ENCODE results near the gene PMEL. TPM values are rescaled to one million over a fixed set of nuclear protein-coding genes. Genes with fewer than 3 reads are reported as not detected.

The PMEL gene
- total and polyA plus RNA-seq, 9 of the 15 experiments (the other 6 are each of a cell fraction or from before 2014, with no cell fraction given), result 0.36 to 2.0 (median 0.98) TPM

DNA sequence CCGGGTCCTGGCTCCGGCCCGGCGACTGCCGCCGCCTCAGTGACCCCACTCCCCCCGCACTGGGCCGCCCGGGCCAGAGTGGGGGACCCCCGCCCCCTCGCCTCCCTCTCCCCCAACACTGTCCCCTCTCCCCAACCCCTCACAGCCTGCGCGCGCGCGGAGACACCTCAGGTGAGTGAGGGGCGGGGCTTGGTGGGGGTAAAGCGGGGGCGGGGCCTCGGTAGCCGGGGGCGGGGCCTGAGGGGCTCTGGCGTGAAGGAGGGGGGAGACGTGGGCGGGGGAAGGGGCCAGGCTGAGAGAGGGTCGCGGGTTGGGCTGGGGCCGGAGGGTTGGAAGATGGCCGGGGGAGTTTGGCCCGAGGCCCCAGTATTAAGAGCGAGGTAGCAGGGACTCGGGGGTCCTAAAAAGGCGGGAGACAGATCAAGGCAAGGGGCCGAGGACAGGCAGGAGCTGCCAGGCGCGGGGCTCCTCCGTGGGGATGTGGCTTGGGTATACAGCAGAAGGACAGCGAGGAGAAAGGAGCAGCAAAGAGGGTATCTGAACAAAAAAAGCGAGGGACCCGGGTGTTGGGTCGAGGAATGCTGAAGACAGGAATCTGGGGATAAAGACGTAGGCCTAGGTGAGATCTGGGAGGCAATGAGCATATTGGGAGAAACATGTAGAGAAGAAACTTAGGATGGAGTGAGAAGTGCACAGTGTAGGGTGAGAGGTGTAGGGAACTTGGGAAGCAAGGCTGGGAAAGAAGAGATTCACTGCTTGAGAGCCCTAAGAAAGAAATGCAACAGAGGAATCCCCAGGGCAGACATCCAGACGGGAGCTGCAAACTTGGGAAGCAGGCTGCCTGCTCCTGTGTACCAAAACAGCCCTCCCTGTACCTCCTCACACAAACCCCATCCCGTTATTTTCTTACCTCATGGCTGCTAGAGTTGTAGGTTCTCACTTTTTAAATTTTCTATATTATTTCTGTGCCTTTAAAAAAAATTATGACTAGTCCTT lies 42.0 kb upstream of the PMEL start (continued):
- TF ChIP-seq, protein P1, sequence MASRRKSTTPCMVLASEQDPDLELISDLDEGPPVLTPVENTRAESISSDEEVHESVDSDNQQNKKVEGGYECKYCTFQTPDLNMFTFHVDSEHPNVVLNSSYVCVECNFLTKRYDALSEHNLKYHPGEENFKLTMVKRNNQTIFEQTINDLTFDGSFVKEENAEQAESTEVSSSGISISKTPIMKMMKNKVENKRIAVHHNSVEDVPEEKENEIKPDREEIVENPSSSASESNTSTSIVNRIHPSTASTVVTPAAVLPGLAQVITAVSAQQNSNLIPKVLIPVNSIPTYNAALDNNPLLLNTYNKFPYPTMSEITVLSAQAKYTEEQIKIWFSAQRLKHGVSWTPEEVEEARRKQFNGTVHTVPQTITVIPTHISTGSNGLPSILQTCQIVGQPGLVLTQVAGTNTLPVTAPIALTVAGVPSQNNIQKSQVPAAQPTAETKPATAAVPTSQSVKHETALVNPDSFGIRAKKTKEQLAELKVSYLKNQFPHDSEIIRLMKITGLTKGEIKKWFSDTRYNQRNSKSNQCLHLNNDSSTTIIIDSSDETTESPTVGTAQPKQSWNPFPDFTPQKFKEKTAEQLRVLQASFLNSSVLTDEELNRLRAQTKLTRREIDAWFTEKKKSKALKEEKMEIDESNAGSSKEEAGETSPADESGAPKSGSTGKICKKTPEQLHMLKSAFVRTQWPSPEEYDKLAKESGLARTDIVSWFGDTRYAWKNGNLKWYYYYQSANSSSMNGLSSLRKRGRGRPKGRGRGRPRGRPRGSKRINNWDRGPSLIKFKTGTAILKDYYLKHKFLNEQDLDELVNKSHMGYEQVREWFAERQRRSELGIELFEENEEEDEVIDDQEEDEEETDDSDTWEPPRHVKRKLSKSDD (conservative IDR thresholded peaks at IDR 0.05; ENCODE audit: low read length), result no peak
- TF ChIP-seq, protein P2, sequence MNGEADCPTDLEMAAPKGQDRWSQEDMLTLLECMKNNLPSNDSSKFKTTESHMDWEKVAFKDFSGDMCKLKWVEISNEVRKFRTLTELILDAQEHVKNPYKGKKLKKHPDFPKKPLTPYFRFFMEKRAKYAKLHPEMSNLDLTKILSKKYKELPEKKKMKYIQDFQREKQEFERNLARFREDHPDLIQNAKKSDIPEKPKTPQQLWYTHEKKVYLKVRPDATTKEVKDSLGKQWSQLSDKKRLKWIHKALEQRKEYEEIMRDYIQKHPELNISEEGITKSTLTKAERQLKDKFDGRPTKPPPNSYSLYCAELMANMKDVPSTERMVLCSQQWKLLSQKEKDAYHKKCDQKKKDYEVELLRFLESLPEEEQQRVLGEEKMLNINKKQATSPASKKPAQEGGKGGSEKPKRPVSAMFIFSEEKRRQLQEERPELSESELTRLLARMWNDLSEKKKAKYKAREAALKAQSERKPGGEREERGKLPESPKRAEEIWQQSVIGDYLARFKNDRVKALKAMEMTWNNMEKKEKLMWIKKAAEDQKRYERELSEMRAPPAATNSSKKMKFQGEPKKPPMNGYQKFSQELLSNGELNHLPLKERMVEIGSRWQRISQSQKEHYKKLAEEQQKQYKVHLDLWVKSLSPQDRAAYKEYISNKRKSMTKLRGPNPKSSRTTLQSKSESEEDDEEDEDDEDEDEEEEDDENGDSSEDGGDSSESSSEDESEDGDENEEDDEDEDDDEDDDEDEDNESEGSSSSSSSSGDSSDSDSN (IDR thresholded peaks at IDR 0.05; ENCODE audit: borderline replicate concordance in 1 of 2, low read depth in 2 of 2, low read length in 2 of 2), result no peak
- TF ChIP-seq SIX5 (IDR thresholded peaks at IDR 0.05; ENCODE audit: borderline replicate concordance in 1 of 2, insufficient read depth in 1 of 2, low read depth in 1 of 2, low read length in 2 of 2), result no peak
- peak; percentile 31; the same call in 1 of the 2 replicates for TF ChIP-seq ZBTB7A (IDR thresholded peaks at IDR 0.05; ENCODE audit: borderline replicate concordance, control insufficient read depth, low read depth, low read length)
- TF ChIP-seq PHTF2 (CRISPR knock-in tag; IDR thresholded peaks at IDR 0.05), result no peak
- no peak for TF ChIP-seq STAG1 (CRISPR knock-in tag; IDR thresholded peaks at IDR 0.05; ENCODE audit: borderline replicate concordance)
- no peak for TF ChIP-seq KLF16 (IDR thresholded peaks at IDR 0.05)
- TF ChIP-seq, protein P3, sequence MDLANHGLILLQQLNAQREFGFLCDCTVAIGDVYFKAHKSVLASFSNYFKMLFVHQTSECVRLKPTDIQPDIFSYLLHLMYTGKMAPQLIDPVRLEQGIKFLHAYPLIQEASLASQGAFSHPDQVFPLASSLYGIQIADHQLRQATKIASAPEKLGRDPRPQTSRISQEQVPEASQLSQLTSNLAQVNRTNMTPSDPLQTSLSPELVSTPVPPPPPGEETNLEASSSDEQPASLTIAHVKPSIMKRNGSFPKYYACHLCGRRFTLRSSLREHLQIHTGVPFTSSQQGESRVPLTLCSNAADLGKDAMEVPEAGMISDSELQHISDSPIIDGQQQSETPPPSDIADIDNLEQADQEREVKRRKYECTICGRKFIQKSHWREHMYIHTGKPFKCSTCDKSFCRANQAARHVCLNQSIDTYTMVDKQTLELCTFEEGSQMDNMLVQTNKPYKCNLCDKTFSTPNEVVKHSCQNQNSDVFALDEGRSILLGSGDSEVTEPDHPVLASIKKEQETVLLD (IDR thresholded peaks at IDR 0.05), result 0 out of 2 replicates have a peak, but pooled peaks have one; percentile 52
- TF ChIP-seq HNRNPUL1 (IDR thresholded peaks at IDR 0.05; ENCODE audit: low read length), result no peak
- TF ChIP-seq, protein P4, sequence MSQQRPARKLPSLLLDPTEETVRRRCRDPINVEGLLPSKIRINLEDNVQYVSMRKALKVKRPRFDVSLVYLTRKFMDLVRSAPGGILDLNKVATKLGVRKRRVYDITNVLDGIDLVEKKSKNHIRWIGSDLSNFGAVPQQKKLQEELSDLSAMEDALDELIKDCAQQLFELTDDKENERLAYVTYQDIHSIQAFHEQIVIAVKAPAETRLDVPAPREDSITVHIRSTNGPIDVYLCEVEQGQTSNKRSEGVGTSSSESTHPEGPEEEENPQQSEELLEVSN (IDR thresholded peaks at IDR 0.05; ENCODE audit: borderline replicate concordance in 1 of 2, extremely low read depth in 1 of 2, insufficient read depth in 1 of 2, insufficient read length in 1 of 2, low read depth in 1 of 2, low read length in 1 of 2, poor library complexity in 1 of 2, severe bottlenecking in 1 of 2), result peak; percentile 11 to 58
- TF ChIP-seq ASH1L (IDR thresholded peaks at IDR 0.05; ENCODE audit: borderline replicate concordance, low read depth, partially characterized antibody), result no peak
- no peak for TF ChIP-seq TFAM (CRISPR knock-in tag; conservative IDR thresholded peaks at IDR 0.05)
- TF ChIP-seq MBD2 (IDR thresholded peaks at IDR 0.05; ENCODE audit: borderline replicate concordance, low read depth), result no peak
- TF ChIP-seq ZNF507 (tag; conservative IDR thresholded peaks at IDR 0.05), result no peak
- no peak for TF ChIP-seq RBM39 (optimal IDR thresholded peaks at IDR 0.05; ENCODE audit: low read depth, low read length)
- TF ChIP-seq ZNF184 (CRISPR knock-in tag; IDR thresholded peaks at IDR 0.05), result no peak
- no peak for TF ChIP-seq SNIP1 (IDR thresholded peaks at IDR 0.05; ENCODE audit: low read depth)
- TF ChIP-seq ESRRB (CRISPR knock-in tag; IDR thresholded peaks at IDR 0.05; ENCODE audit: borderline replicate concordance), result no peak
- no peak for TF ChIP-seq HOXB6 (CRISPR knock-in tag; IDR thresholded peaks at IDR 0.05; ENCODE audit: borderline replicate concordance)
